CD8-positive, alpha-beta memory T cell (primary cell): ENCODE results near the gene PAK4. TPM values are rescaled to one million over a fixed set of nuclear protein-coding genes. Genes with fewer than 3 reads are reported as not detected.
"Not testable (repeated sequence)": the region's sequence is repeated elsewhere in the genome, so short reads cannot be mapped to it uniquely, and the experiment has no call there.

ENCODE experiments used
- CTCF ChIA-PET: fragments of 350-600 bp; sonication (Branson Sonifier 250); formaldehyde crosslinking; loops from one replicate; lab custom pipeline; 2021; ENCODE audit warnings: antibody characterized with exemption; lab: Charles Lee
- POLR2A ChIA-PET: fragments of 350-600 bp; sonication (Branson Sonifier 250); formaldehyde crosslinking; loops from one replicate; lab custom pipeline; 2021; ENCODE audit warnings: antibody characterized with exemption; lab: Charles Lee
- DNase-seq, 5 donors: peaks; one replicate each; pipeline versions ENCODE4 v3.0.0 to v3.0.0-alpha.2; 2020 to 2022; ENCODE audit warnings: mixed read lengths in 1 of 5
- H3K27ac ChIP-seq: one replicate; pipeline ENCODE4 v1.7.0; 2013; ENCODE audit warnings: low read depth, mild to moderate bottlenecking, low read length, moderate library complexity
- H3K27me3 ChIP-seq: 2 replicates; pipeline ENCODE4 v1.7.0; 2013; ENCODE audit warnings: low read length, mild to moderate bottlenecking; ENCODE audit not compliant: insufficient read depth, poor library complexity, severe bottlenecking
- H3K36me3 ChIP-seq: 2 replicates; pipeline ENCODE4 v1.7.0; 2013; ENCODE audit warnings: mild to moderate bottlenecking, low read length, moderate library complexity; ENCODE audit not compliant: insufficient read depth
- H3K4me1 ChIP-seq: 2 replicates; pipeline ENCODE4 v1.7.0; 2013; ENCODE audit warnings: mild to moderate bottlenecking, low read length, moderate library complexity; ENCODE audit not compliant: insufficient read depth
- H3K4me3 ChIP-seq: 2 replicates; pipeline ENCODE4 v1.7.0; 2013; ENCODE audit warnings: mild to moderate bottlenecking, low read length
- H3K9me3 ChIP-seq: 2 replicates; pipeline ENCODE4 v1.7.0; 2013; ENCODE audit warnings: mild to moderate bottlenecking, low read length
- H3K27ac Mint-ChIP-seq, 8 donors: one replicate each; pipeline ENCODE4 v1.8.0; 2020 to 2021; ENCODE audit warnings: mixed read lengths in 8 of 8, mild to moderate bottlenecking in 6 of 8, inconsistent platforms in 3 of 8, moderate library complexity in 3 of 8
- H3K27me3 Mint-ChIP-seq, 2 donors: one replicate each; pipeline ENCODE4 v1.8.0; 2020 to 2021; ENCODE audit warnings: mixed read lengths in 2 of 2, mild to moderate bottlenecking in 1 of 2, moderate library complexity in 1 of 2
- H3K36me3 Mint-ChIP-seq, 3 donors: one replicate each; pipeline ENCODE4 v1.8.0; 2020 to 2021; ENCODE audit warnings: mixed read lengths in 3 of 3, inconsistent platforms in 1 of 3, mild to moderate bottlenecking in 1 of 3
- H3K4me1 Mint-ChIP-seq, 3 donors: one replicate each; pipeline ENCODE4 v1.8.0; 2020 to 2021; ENCODE audit warnings: mixed read lengths in 3 of 3, inconsistent platforms in 1 of 3, mild to moderate bottlenecking in 1 of 3
- H3K4me3 Mint-ChIP-seq, 7 donors: one replicate each; pipeline ENCODE4 v1.8.0; 2020 to 2021; ENCODE audit warnings: mixed read lengths in 7 of 7, mild to moderate bottlenecking in 6 of 7, moderate library complexity in 4 of 7, inconsistent platforms in 2 of 7
- H3K9me3 Mint-ChIP-seq, 5 donors: one replicate each; pipeline ENCODE4 v1.8.0; 2020 to 2022; ENCODE audit warnings: mixed read lengths in 5 of 5, mild to moderate bottlenecking in 3 of 5, moderate library complexity in 2 of 5, inconsistent platforms in 1 of 5
- polyA plus RNA-seq: library from polyadenylated mRNA; unstranded; fragments of 300-500 nt; fragmentation: Illumina TruSeq; gene quantifications from one replicate; pipeline ENCODE4 v1.2.3, GENCODE V29; 2021
- total RNA-seq, 2 experiments: library from RNA; stranded (reverse); gene quantifications; one replicate each; pipeline ENCODE4 v1.2.3, GENCODE V29; 2021

PAK4 gene
- total and polyA plus RNA-seq, 3 experiments from 2014 or later: 1.8 to 21.8 (median 21.3) TPM

DNA sequence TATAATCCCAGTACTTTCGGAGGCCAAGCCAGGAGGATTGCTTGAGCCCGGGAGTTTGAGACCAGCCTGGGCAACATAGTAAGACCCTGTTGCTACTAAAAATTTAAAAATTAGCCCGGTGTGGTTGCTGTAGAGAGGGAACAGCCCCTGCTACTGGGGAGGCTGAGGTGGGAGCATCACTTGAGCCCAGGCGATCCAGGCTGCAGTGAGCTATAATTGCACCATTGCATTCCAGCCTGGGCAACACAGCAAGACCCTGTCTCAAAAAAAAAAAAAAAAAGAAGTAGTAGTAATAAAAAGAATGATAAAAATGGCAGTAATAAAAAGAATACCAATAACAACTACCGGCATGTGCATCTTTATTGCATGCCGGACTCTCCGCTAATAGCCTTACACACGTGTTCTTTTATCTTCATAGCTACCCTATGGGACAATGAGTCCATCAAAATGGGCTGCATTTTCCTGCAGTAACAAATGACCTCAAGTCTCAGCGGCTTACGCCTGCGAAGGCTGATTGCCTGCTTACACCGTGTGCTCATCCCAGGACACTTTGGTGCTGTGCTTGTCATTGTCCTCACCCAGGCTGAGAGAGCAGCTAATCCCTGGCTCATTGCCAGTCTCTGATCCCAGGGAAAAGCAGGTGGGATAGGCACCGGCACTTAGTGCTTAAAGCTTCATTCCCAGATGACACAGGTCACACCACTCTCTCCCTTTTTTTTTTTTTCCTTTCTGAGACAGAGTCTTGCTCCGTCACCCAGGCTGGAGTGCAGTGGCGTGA is 92.8 kb downstream of the PAK4 start:
- H3K4me1 Mint-ChIP-seq: no peaks in the 10 kb centered on the region
- no peaks in the 10 kb centered on the region for H3K4me1 ChIP-seq
- peaks cover 0 to 4% (median 0%) of the 10 kb centered on the region in 3 donors for H3K36me3 Mint-ChIP-seq
- no peaks in the 10 kb centered on the region for H3K36me3 ChIP-seq
- no peak overlapping the region for H3K27ac Mint-ChIP-seq
- H3K4me3 ChIP-seq: no peak overlapping the region
- H3K27me3 ChIP-seq: peaks cover under 1% of the 10 kb centered on the region
- ChIA-PET POLR2A (no interaction called here), CTCF (no interaction called here)
- no peaks in the 10 kb centered on the region for H3K9me3 Mint-ChIP-seq
- no peaks in the 10 kb centered on the region for H3K9me3 ChIP-seq
- H3K4me3 Mint-ChIP-seq: no peak overlapping the region
- no peak for DNase-seq
- peaks cover 20 to 31% of the 10 kb centered on the region in 2 donors for H3K27me3 Mint-ChIP-seq
- H3K27ac ChIP-seq: no peak overlapping the region

GRCh38 chr19:39219108-39219507 is 93.5 kb downstream of the PAK4 start:
- H3K27ac ChIP-seq, H3K9me3 Mint-ChIP-seq, H3K27me3 ChIP-seq, H3K4me3 ChIP-seq, DNase-seq, H3K4me1 ChIP-seq, CTCF ChIA-PET, H3K4me3 Mint-ChIP-seq, H3K4me1 Mint-ChIP-seq, H3K36me3 Mint-ChIP-seq, H3K27ac Mint-ChIP-seq, POLR2A ChIA-PET, H3K36me3 ChIP-seq, H3K9me3 ChIP-seq: not testable (repeated sequence)
- H3K27me3 Mint-ChIP-seq: peaks cover 26 to 35% of the 10 kb centered on the region in 2 donors

- H3K4me3 Mint-ChIP-seq: no peak overlapping the region
- no peak for DNase-seq
- CTCF ChIA-PET: interaction anchor here (0.6 kb wide), 1 partner anchor 104 kb away, joined by 3 read pairs; no protein-coding TSS in a partner anchor
- POLR2A ChIA-PET: interaction anchor here (0.5 kb wide), 1 partner anchor 232 kb away, joined by 3 read pairs; no protein-coding TSS in a partner anchor
- Histone ChIP-seq H3K4me3 (no peak overlapping the region), H3K36me3 (no peaks in the 10 kb centered on the region), H3K4me1 (no peaks in the 10 kb centered on the region), H3K27ac (no peak overlapping the region), H3K27me3 (peaks cover 5% of the 10 kb centered on the region), H3K9me3 (no peaks in the 10 kb centered on the region)
- peaks cover 27 to 48% of the 10 kb centered on the region in 2 donors for H3K27me3 Mint-ChIP-seq
- peaks cover 0 to 4% (median 0%) of the 10 kb centered on the region in 3 donors for H3K4me1 Mint-ChIP-seq
- H3K36me3 Mint-ChIP-seq: no peaks in the 10 kb centered on the region
- no peaks in the 10 kb centered on the region for H3K9me3 Mint-ChIP-seq
- no peak overlapping the region for H3K27ac Mint-ChIP-seq
These were observed 98.2 kb downstream of the PAK4 start for GRCh38 chr19:39223703-39224279.

DNA sequence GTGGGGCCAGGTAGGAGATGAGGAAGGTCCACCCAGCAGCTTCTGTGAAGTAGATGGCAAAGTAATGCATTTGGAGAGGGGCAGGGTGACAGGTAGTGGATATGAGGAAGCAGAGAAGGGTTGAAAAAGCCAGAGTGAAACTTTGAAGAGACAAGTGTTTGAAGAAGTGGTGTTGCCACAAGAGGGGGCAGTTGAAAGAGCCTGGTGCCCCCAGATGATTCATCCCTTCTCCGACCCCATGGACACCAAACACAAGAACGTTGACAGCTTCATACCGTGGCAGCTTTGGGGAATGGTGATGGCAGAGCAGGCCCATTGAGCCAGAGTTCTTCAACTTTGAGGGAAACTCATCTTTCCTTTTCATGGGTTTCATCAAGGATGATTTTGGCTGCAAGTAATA is 99.3 kb downstream of the PAK4 start:
- ChIA-PET CTCF (no interaction called here), POLR2A (no interaction called here)
- Mint-ChIP-seq H3K27ac (no peak overlapping the region), H3K36me3 (no peaks in the 10 kb centered on the region), H3K9me3 (no peaks in the 10 kb centered on the region), H3K27me3 (peaks cover 27 to 43% of the 10 kb centered on the region in 2 donors), H3K4me1 (peaks cover 0 to 4% (median 0%) of the 10 kb centered on the region in 3 donors), H3K4me3 (no peak overlapping the region)
- Histone ChIP-seq H3K27me3 (peaks cover 5% of the 10 kb centered on the region), H3K27ac (no peak overlapping the region), H3K4me3 (no peak overlapping the region), H3K4me1 (no peaks in the 10 kb centered on the region), H3K9me3 (no peaks in the 10 kb centered on the region), H3K36me3 (no peaks in the 10 kb centered on the region)
- DNase-seq: no peak

Other genes starting within 250 kb of the PAK4 start
- 10 to 100 TPM; 82.3 to 85.4 TPM for gene RINL, start 247.5 kb upstream of the PAK4 start, total RNA-seq
- 42.6 TPM for gene RINL, start 247.5 kb upstream of the PAK4 start, polyA plus RNA-seq
- gene SIRT2, start 226.2 kb upstream of the PAK4 start, total RNA-seq: 10 to 100 TPM; 33.6 to 36.5 TPM
- 51.2 TPM for gene SIRT2, start 226.2 kb upstream of the PAK4 start, polyA plus RNA-seq
- gene NFKBIB, start 225.8 kb upstream of the PAK4 start, total RNA-seq: 100 to 1,000 TPM; 107 to 116 TPM
- gene NFKBIB, start 225.8 kb upstream of the PAK4 start, polyA plus RNA-seq: 15.6 TPM
- under 1 TPM; 0.44 to 0.61 TPM for gene CCER2, start 213.6 kb upstream of the PAK4 start, total RNA-seq
- gene CCER2, start 213.6 kb upstream of the PAK4 start, polyA plus RNA-seq: not detected
- 10 to 100 TPM; 43.1 to 46.7 TPM for gene SARS2, start 195.0 kb upstream of the PAK4 start, total RNA-seq
- 18.9 TPM for gene SARS2, start 195.0 kb upstream of the PAK4 start, polyA plus RNA-seq
- gene MRPS12, start 194.8 kb upstream of the PAK4 start, total RNA-seq: 100 to 1,000 TPM; 113 to 117 TPM
- gene MRPS12, start 194.8 kb upstream of the PAK4 start, polyA plus RNA-seq: 94.4 TPM
- gene FBXO17, start 150.0 kb upstream of the PAK4 start, total RNA-seq: not detected
- gene FBXO17, start 150.0 kb upstream of the PAK4 start, polyA plus RNA-seq: 0.16 TPM
- under 1 TPM; 0.37 to 0.80 TPM for gene FBXO27, start 93.2 kb upstream of the PAK4 start, total RNA-seq
- gene FBXO27, start 93.2 kb upstream of the PAK4 start, polyA plus RNA-seq: 0.64 TPM
- not detected for gene ACP7, start 41.4 kb upstream of the PAK4 start, total RNA-seq
- 0.22 TPM for gene ACP7, start 41.4 kb upstream of the PAK4 start, polyA plus RNA-seq
- gene NCCRP1, start 71.2 kb downstream of the PAK4 start, total RNA-seq: not detected
- not detected for gene NCCRP1, start 71.2 kb downstream of the PAK4 start, polyA plus RNA-seq
- gene SYCN, start 78.5 kb downstream of the PAK4 start, total RNA-seq: not detected
- not detected for gene SYCN, start 78.5 kb downstream of the PAK4 start, polyA plus RNA-seq
- not detected for gene IFNL3, start 119.2 kb downstream of the PAK4 start, total RNA-seq
- gene IFNL3, start 119.2 kb downstream of the PAK4 start, polyA plus RNA-seq: not detected
- under 1 TPM in 1 of 2 experiments, not detected in 1; 0.31 TPM for gene IFNL4, start 123.1 kb downstream of the PAK4 start, total RNA-seq
- not detected for gene IFNL4, start 123.1 kb downstream of the PAK4 start, polyA plus RNA-seq
- gene IFNL2, start 142.6 kb downstream of the PAK4 start, total RNA-seq: not detected
- gene IFNL2, start 142.6 kb downstream of the PAK4 start, polyA plus RNA-seq: not detected
- not detected for gene IFNL1, start 170.6 kb downstream of the PAK4 start, total RNA-seq
- gene IFNL1, start 170.6 kb downstream of the PAK4 start, polyA plus RNA-seq: 4.6 TPM
- 1 to 10 TPM; 4.3 to 4.9 TPM for gene LRFN1, start 195.1 kb downstream of the PAK4 start, total RNA-seq
- 6.7 TPM for gene LRFN1, start 195.1 kb downstream of the PAK4 start, polyA plus RNA-seq
- gene GMFG, start 210.3 kb downstream of the PAK4 start, total RNA-seq: 100 to 1,000 TPM; 246 to 247 TPM
- 1,052 TPM for gene GMFG, start 210.3 kb downstream of the PAK4 start, polyA plus RNA-seq
- 10 to 100 TPM; 54.3 to 55.6 TPM for gene SAMD4B, start 216.6 kb downstream of the PAK4 start, total RNA-seq
- gene SAMD4B, start 216.6 kb downstream of the PAK4 start, polyA plus RNA-seq: 18.7 TPM